Vagina (tissue), 2 donors: Measurements from ENCODE around the gene IL1RAPL2. TPM values are rescaled to one million over a fixed set of nuclear protein-coding genes. Genes with fewer than 3 reads are reported as not detected.

Experiments
- DNase-seq, 2 donors: peaks; one replicate each; pipeline ENCODE4 v3.0.0-alpha.2; 2017; ENCODE audit errors: extremely low spot score in 2 of 2
- H3K27ac ChIP-seq: fragments of 200-600 bp; sonication (generic); one replicate; pipeline ENCODE4 v1.5.1; 2019
- H3K27me3 ChIP-seq: fragments of 200-600 bp; sonication (generic); one replicate; pipeline ENCODE4 v1.5.1; 2019
- H3K36me3 ChIP-seq, 2 donors: fragments of 200-600 bp; sonication (generic); one replicate each; pipeline ENCODE4 v1.5.1; 2017 to 2019
- H3K4me1 ChIP-seq: fragments of 200-600 bp; sonication (generic); one replicate; pipeline ENCODE4 v1.5.1; 2019
- H3K4me3 ChIP-seq, 2 donors: fragments of 200-600 bp; sonication (generic); 1 replicate in 1 of 2; 2 replicates in 1 of 2; pipeline ENCODE4 v1.5.1; 2016 to 2019
- H3K9me3 ChIP-seq: fragments of 200-600 bp; sonication (generic); one replicate; pipeline ENCODE4 v1.5.1; 2019
- CTCF ChIP-seq, 3 experiments: fragments of 450-650 bp in 2 of 3; fragments of 200-600 bp in 1 of 3; sonication (generic) in 1 of 3; IDR thresholded peaks; one replicate each; pipeline ENCODE4 v1.5.1; 2017 to 2019; ENCODE audit warnings: antibody characterized with exemption in 3 of 3, mild to moderate bottlenecking in 2 of 3, moderate library complexity in 2 of 3
- POLR2A ChIP-seq, 2 donors: fragments of 450-650 bp; IDR thresholded peaks; one replicate each; pipeline ENCODE4 v1.6.1; 2017; ENCODE audit warnings: antibody characterized with exemption in 2 of 2, mild to moderate bottlenecking in 2 of 2, moderate library complexity in 2 of 2
- POLR2AphosphoS5 ChIP-seq, 2 donors: sonication (generic); formaldehyde crosslinking; IDR thresholded peaks; one replicate each; pipeline ENCODE4 v1.9.0; 2017; ENCODE audit warnings: antibody characterized with exemption in 2 of 2, mild to moderate bottlenecking in 2 of 2, low read depth in 1 of 2; ENCODE audit not compliant: insufficient read depth in 1 of 2
- intact Hi-C: fragments of 100-400 bp; cut with DNase I; formaldehyde crosslinking; loops from one replicate; pipeline ENCODE4 v1.15.1; 2023
- total RNA-seq: library from RNA; depleted of rRNA; stranded (reverse); fragments of >200 nt; gene quantifications from one replicate; pipeline ENCODE4 v1.2.3, GENCODE V29; 2016

Gene IL1RAPL2
- total RNA-seq, 1 donor from 2014 or later = 0.25 TPM

- Histone ChIP-seq H3K27me3 (no peaks in the 10 kb centered on the region), H3K9me3 (no peaks in the 10 kb centered on the region), H3K27ac (no peak overlapping the region), H3K4me3 (no peak overlapping the region), H3K36me3 (no peaks in the 10 kb centered on the region), H3K4me1 (no peaks in the 10 kb centered on the region)
- no peak for TF ChIP-seq POLR2AphosphoS5 (IDR thresholded peaks at IDR 0.05; ENCODE audit: insufficient read depth in 1 of 2, low read depth in 1 of 2)
- no peak for TF ChIP-seq POLR2A (IDR thresholded peaks at IDR 0.05)
- no peak for TF ChIP-seq CTCF (IDR thresholded peaks at IDR 0.05)
- DNase-seq = no peak
- intact Hi-C loops = no loop called here
Observed at GRCh38 chrX:105297041-105297440, 731.0 kb downstream of the IL1RAPL2 start.

GRCh38 chrX:105299286-105299685, 733.3 kb downstream of the IL1RAPL2 start:
- Histone ChIP-seq H3K27ac (no peak overlapping the region), H3K4me1 (no peaks in the 10 kb centered on the region), H3K4me3 (no peak overlapping the region), H3K9me3 (no peaks in the 10 kb centered on the region), H3K36me3 (no peaks in the 10 kb centered on the region), H3K27me3 (no peaks in the 10 kb centered on the region)
- intact Hi-C loops = no loop called here
- DNase-seq = no peak
- TF ChIP-seq CTCF (IDR thresholded peaks at IDR 0.05) (no peak), POLR2A (IDR thresholded peaks at IDR 0.05) (no peak), POLR2AphosphoS5 (IDR thresholded peaks at IDR 0.05; ENCODE audit: insufficient read depth in 1 of 2, low read depth in 1 of 2) (no peak)

DNA sequence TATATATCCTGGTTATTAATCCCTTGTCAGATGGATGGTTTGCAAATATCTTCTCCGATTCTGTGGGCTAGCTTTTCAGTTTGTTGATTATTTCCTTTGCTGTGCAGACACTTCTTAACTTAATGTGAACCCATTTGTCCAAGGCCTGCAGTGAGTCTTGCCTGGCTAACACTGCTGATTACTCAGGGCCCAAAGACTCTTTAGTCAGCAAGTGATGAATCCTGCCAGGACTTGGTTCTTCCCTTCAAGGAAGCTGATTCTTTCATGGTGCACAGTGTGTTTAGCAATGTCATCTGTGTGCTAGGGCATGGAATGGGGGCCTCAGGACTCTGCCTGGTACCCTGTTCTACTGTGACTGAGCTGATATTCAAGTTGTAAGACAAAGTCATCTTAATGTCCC, 736.2 kb downstream of the IL1RAPL2 start:
- no peak for TF ChIP-seq POLR2A (IDR thresholded peaks at IDR 0.05)
- no peak for TF ChIP-seq CTCF (IDR thresholded peaks at IDR 0.05)
- no peak for TF ChIP-seq POLR2AphosphoS5 (IDR thresholded peaks at IDR 0.05; ENCODE audit: insufficient read depth in 1 of 2, low read depth in 1 of 2)
- Histone ChIP-seq H3K27ac (no peak overlapping the region), H3K4me3 (no peak overlapping the region), H3K27me3 (no peaks in the 10 kb centered on the region), H3K36me3 (no peaks in the 10 kb centered on the region), H3K9me3 (no peaks in the 10 kb centered on the region), H3K4me1 (no peaks in the 10 kb centered on the region)
- no peak for DNase-seq
- intact Hi-C loops = no loop called here

GRCh38 chrX:105307762-105308161, 741.8 kb downstream of the IL1RAPL2 start:
- H3K9me3 ChIP-seq = no peaks in the 10 kb centered on the region
- DNase-seq = no peak
- TF ChIP-seq CTCF (IDR thresholded peaks at IDR 0.05) (no peak), POLR2AphosphoS5 (IDR thresholded peaks at IDR 0.05; ENCODE audit: insufficient read depth in 1 of 2, low read depth in 1 of 2) (no peak), POLR2A (IDR thresholded peaks at IDR 0.05) (no peak)
- no peaks in the 10 kb centered on the region for H3K4me1 ChIP-seq
- H3K4me3 ChIP-seq = no peak overlapping the region
- no peaks in the 10 kb centered on the region for H3K27me3 ChIP-seq
- H3K36me3 ChIP-seq = no peaks in the 10 kb centered on the region
- intact Hi-C loops = no loop called here
- H3K27ac ChIP-seq = no peak overlapping the region

DNA sequence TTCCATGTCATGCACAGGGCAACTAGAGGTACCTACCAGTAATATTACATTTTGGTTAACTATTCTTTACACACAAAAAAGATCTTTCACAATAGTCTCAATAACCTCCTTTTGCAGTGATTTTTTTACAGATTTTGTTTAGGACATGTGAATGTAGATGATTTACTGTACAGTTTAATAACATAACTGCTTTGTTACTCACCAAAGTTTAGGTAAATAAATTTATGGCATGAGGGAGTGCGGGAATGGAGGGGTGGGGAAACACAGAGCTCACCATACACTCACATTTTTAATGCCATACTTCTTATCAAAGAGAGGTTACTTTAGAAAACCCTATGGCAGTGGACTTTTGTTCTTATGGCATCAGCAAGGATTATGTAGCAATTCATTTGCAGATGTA, 747.6 kb downstream of the IL1RAPL2 start:
- no peak overlapping the region for H3K4me3 ChIP-seq
- H3K4me1 ChIP-seq = no peaks in the 10 kb centered on the region
- TF ChIP-seq CTCF (IDR thresholded peaks at IDR 0.05) (no peak), POLR2A (IDR thresholded peaks at IDR 0.05) (no peak), POLR2AphosphoS5 (IDR thresholded peaks at IDR 0.05; ENCODE audit: insufficient read depth in 1 of 2, low read depth in 1 of 2) (no peak)
- H3K9me3 ChIP-seq = no peaks in the 10 kb centered on the region
- intact Hi-C loops = no loop called here
- H3K27me3 ChIP-seq = no peaks in the 10 kb centered on the region
- no peak for DNase-seq
- H3K27ac ChIP-seq = no peak overlapping the region
- no peaks in the 10 kb centered on the region for H3K36me3 ChIP-seq
